GM19395 (cell line): ENCODE results near the gene MTX2.

Experiments used
- ATAC-seq: cut with Tn5 transposase; IDR thresholded peaks from one replicate; pipeline ENCODE4 v1.9.1; 2021; ENCODE audit warnings: mild to moderate bottlenecking, moderate library complexity; ENCODE audit not compliant: unreplicated experiment

Gene MTX2

DNA sequence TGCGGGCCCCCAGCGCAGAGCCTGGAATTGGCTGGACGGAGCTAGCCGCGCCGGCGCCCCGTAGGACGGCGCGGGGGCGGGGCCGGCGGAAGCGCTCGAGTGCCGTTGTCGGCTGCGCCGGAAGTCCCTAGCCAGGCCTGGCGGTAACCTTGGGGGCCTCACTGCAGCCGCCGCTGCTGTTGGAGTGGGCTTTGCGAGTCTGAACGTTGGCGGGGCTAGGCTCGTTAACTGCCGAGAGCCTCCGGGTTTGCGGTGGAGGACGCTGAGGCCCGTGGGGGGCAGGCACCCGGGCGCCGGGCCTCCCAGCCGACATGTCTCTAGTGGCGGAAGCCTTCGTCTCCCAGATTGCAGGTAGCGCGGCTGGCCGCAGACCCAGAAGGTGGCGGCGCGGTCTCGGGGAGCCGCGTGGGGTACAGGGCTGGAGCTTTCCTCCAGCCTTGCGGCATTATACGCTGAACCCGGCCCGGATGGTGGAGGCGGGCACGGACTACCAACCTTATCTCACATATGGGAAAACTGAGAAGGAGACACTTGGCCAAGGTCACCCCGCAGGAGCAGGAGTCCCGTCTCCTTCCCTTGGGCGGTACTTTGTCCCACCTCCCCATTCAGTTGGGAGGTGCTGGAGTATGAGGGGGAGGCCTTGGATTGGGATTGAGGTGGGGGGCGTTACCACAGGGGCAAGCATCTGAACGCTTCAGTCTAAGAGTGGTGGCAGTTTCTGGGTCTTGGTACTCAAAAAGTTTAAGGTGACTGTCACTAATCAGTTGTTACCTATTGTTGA is at the start of gene MTX2:
Gene MTX2 (plus strand): TSS at position 124 of the 781 bp plus-strand sequence. CDS start 188 bp downstream, at position 312.
- ATAC-seq: peak; percentile 96

GRCh38 chr2:176227874-176228273 is 41.4 kb upstream of the MTX2 start:
- no peak for ATAC-seq

DNA sequence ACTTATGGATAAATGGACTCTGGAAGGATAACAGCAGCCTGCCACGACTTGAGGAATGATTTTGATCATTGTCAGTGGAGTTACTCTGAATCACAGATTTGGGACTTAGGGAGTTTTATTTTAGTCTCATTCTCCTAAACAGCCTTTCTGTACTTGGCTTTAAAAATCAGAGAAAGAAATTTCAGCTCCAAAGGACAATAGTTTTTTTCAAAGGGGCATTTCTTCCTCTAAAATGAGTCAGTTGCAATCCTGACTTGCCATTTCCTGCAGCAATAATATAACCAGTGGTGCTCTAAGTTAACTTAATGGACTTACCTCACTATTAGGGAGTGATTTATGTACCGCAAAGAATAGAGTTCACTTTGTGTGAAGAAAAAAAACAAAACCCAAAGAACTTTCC is 35.1 kb upstream of the MTX2 start:
- no peak for ATAC-seq

GRCh38 chr2:176234940-176235339 is 34.3 kb upstream of the MTX2 start:
- no peak for ATAC-seq

DNA sequence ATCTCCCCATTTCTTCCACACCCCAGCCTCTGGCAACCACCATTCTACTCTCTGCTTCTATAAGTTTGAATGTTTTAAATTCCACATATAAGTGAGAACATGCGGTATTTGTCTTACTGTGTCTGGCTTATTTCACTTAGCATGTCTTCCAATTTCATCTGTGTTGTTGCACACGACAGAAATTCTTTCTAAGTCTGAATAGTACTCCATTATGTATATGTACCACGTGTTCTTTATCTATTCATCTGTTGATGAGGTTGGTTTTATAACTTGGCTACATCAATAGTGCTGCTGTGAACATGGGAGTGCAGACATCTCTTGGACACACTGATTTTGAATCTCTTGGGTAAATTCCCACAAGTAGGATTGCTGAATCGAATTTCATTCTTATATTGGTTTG is 31.8 kb upstream of the MTX2 start:
- ATAC-seq: no peak

GRCh38 chr2:176239031-176239430 is 30.2 kb upstream of the MTX2 start:
- ATAC-seq: no peak

GRCh38 chr2:176240301-176240700 is 28.9 kb upstream of the MTX2 start:
- ATAC-seq: no peak

DNA sequence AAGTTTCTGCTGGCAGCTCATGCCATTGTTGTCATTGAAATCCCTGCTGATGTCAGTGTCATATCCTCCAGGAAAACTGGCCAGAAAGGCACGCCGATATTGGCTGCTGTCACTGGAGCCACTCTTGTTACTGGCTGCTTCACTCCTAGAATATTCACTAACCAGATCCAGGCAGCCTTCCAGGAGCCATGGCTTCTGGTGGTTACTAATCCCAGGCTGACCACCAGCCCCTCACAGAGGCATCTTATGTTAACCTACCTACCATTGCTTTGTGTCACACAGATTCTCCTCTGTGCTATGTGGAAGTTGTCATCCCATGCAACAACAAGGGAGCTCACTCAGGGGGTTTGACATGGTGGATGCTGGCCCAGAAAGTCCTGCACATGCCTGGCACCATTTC is 27.0 kb upstream of the MTX2 start:
- no peak for ATAC-seq

DNA sequence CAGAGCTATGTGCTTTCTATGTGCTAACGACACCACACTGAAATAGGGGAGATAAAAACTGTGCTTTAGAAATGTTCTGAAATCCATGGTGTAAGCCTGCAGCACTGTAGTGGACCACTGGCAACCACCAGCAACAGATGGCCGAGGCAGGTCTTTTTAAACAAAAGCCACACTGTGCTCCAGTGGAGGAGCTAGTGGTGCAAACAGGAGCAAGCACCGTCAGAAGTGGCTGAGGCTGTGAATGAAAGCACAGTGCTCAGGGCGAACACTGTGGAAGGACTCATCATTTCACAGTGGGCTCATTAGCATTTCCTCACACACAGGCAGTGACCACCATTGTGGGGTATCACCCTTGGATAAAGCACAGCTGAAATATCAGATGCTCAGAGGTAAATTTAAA is 22.9 kb upstream of the MTX2 start:
- ATAC-seq: no peak

- ATAC-seq: no peak
These were observed 21.4 kb upstream of the MTX2 start for GRCh38 chr2:176247859-176248258.

DNA sequence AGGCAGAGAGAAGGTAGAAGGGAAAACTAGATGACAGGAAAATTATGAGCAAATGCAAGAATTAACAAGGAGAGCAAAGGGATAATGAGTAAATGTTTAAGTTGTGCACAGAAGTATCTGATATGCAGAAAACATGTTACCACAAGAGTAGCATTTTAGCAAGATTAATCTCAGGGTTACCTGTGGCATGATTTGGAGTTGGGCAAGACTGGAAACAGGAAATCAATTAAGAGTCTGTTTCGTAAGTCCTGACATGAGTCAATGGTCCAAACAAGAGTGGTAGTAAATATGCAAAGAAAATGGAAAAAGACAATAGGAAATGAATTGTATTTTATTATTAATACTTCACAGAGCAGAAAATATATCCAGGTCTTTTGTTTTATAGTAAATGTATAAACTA is 17.3 kb upstream of the MTX2 start:
- no peak for ATAC-seq

DNA sequence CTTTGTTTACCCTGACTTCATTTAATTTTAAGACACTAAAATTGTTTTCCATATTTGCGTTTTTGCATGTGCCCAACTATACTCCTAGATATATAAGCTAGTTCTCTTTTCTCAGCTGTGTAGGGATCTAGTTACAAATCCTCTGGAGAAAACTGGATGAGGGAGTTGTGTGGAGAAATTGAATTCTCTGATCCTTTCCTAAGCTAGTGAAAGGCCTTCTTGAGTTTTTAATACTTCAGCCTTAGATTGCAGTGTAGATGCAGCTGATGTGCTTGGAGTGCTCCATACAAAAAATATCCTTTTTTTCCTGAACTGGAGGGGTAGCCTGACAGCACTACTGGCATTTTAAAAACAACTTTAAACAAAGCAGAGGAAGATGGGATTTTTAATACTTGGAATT is 8.6 kb upstream of the MTX2 start:
- no peak for ATAC-seq

DNA sequence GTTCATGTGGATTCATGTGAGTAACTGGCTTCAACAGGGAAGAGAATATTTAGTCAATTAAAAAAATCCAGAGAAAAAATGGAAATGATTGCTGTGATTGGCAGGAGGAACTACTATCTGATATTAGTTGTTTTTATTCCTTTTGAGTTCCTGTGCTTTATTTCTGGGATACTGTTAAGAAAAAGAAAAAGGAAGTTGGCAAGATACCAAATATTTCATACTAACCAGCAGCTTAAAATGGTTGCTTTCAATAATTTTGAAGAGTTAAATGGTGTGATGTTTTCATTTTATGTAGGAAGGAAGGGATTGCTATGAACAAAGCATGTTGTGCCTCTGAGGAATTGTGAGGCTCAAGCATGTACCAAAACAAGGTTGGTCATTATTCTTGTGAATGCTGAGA is 8.1 kb upstream of the MTX2 start:
- no peak for ATAC-seq

GRCh38 chr2:176268976-176269318 is 295 bp upstream of the MTX2 start:
- peak; percentile 39 for ATAC-seq

DNA sequence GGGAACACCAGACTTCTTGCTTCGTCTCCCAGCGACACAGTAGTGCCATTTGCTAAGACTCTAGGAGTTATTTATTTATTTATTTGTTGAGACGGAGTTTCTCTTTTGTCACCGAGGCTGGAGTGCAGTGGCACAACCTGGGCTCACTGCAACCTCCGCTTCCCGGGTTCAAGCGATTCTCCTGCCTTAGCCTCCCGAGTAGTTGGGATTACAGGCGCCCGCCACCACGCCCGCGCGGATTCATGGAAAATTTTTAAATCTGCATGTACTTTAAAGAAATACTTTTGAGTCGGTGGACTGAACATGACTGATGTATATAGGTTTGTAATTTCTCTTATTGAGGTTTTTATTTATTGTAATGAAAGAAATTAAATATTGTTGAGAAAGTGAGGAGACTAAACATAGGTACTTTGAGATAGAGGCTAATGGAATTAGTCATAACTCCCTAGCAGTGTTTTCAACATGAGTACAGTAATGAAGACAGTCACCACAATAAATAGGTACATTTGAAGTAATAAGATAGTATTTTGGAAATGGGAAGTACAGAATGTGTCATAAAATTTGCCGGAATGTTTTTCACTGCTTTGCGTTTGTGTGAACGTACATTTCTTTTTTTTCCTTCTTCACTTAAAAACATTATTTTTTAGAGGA is 983 bp downstream of the MTX2 start:
- ATAC-seq: no peak

- ATAC-seq: no peak
These were observed 3.7 kb downstream of the MTX2 start for GRCh38 chr2:176272870-176273459.

- ATAC-seq: no peak
These were observed 9.7 kb downstream of the MTX2 start for GRCh38 chr2:176278927-176279326.

GRCh38 chr2:176280156-176280555 is 10.9 kb downstream of the MTX2 start:
- ATAC-seq: no peak

DNA sequence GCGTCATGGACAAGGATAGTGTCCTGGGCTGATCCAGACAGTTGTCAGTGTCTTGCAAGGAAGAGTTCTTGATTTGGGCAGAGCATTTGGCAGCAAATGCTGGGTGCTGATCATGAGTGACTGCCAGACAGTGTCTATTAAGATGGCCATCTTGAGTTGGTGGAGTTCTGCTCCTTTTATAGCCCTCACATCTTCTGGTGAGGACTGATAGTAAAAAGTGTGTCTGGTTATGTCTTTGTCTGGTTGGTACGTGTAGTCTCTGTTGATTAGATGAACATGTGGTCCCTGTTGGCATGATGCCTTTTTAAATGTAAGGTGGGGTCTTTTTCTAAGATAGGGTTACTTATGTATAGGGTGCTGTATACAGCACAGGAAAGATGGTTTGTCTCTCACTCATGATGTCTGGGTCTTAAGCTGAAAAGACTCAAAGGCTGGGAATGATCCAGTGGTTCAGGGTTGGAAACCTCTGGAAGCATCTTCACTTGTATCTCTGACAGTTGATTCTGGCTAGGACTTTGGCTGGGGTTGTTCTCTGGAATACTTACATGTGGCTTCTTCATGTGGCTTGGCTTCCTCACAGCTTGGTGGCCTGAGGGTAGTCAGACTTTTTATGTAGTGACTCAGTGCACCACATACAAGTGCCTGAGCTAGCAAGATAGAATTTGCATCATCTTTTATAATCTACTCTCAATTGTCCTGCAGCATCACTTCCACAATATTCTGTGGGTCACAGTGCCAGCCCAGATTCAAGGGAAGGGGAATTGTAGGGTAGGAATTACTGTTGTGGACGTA is 11.8 kb downstream of the MTX2 start:
- no peak for ATAC-seq

GRCh38 chr2:176283291-176284068 is 14.2 kb downstream of the MTX2 start:
- ATAC-seq: no peak
